Measurements from ENCODE around the gene BTBD19.

DNA sequence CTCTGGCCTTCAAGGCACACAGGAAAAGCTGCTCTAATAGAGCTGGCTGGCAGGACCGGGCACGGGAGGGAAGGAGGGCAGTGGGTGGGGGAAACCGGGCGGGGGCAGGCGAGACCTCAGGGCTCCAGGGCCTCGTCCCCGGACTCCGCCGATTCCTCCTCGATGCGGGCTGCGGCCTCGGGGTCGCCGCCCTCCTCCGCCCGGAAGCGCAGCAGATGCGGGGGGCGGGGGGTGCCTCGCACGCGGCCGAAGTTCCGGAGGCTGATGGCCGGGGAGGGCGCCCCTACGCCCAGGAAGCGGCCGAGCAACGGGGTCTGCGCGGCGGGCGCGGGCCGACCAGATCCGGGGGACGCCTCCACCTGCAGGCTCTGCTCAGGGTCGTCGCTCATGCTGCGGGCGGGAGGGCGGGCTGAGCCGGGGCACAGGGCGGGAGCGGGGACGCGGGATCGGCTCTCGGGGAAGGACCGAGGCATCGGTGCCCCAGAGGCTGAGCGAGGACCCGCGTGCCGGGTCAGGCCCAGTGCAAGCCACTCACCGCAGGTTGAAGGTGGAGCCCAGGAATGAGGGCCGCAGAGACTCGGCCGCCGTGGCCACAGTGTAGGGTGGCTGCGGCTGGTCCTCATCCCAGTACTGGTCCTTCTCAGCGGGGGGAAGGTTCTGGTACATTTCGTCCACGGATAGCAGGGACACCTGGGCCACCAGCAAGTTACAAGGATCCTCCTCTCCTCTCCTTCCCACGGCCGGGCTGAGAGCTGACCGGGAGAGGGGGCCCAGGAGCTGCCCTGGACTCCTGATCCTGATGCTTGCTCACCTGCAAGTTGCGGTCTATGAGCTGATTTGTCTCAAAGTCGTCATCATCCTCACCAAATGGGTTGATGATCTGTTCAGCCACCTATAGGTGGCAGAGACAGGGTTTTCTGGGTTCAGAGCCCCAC is 24.0 kb upstream of the BTBD19 start:
- peak; percentile 52; the same call in 1 of the 2 replicates for TF ChIP-seq POLR2A (IDR thresholded peaks at IDR 0.05; ENCODE audit: low read depth, low read length)
- TF ChIP-seq POLR2AphosphoS5 (IDR thresholded peaks at IDR 0.05; ENCODE audit: low read depth, low read length), result no peak; the same call in none of the 2 replicates
- peak; percentile 43; the same call in 1 of the 2 replicates for TF ChIP-seq TAF1 (IDR thresholded peaks at IDR 0.05; ENCODE audit: borderline replicate concordance, low read depth, low read length)
